ENCODE results near the gene TECR. TPM values are rescaled to one million over a fixed set of nuclear protein-coding genes. Genes with fewer than 3 reads are reported as not detected.
"Not testable (repeated sequence)": the region's sequence is repeated elsewhere in the genome, so short reads cannot be mapped to it uniquely, and the experiment has no call there.

Gene TECR
- total RNA-seq, 2 experiments from 2014 or later, result 86.1 to 88.7 TPM

- Mint-ChIP-seq H3K27me3 (no peaks in the 10 kb centered on the region), H3K4me1 (peaks cover 19% of the 10 kb centered on the region), H3K27ac (no peak overlapping the region)
These were observed 30.8 kb downstream of the TECR start for GRCh38 chr19:14559916-14560775.

GRCh38 chr19:14560776-14561108 is 31.3 kb downstream of the TECR start:
- Mint-ChIP-seq H3K4me1 (peaks cover 18% of the 10 kb centered on the region), H3K4me3 (no peak overlapping the region), H3K27me3 (no peaks in the 10 kb centered on the region), H3K36me3 (peaks cover 5% of the 10 kb centered on the region), H3K9me3 (no peaks in the 10 kb centered on the region), H3K27ac (no peak overlapping the region)
- DNase-seq, result no peak

More at GRCh38 chr19:14559916-14560775, 30.8 kb downstream of the TECR start:
- Mint-ChIP-seq H3K36me3 (peaks cover 5% of the 10 kb centered on the region), H3K4me3 (no peak overlapping the region), H3K9me3 (no peaks in the 10 kb centered on the region)
- no peak for DNase-seq

GRCh38 chr19:14561249-14561648 is 31.9 kb downstream of the TECR start:
- H3K36me3 Mint-ChIP-seq, result peaks cover 5% of the 10 kb centered on the region
- H3K4me1 Mint-ChIP-seq, result peaks cover 13% of the 10 kb centered on the region
- no peak overlapping the region for H3K4me3 Mint-ChIP-seq

GRCh38 chr19:14561847-14562351 is 32.5 kb downstream of the TECR start:
- H3K4me1 Mint-ChIP-seq, result peaks cover 9% of the 10 kb centered on the region
- no peaks in the 10 kb centered on the region for H3K9me3 Mint-ChIP-seq
- H3K4me3 Mint-ChIP-seq, result no peak overlapping the region
- H3K27me3 Mint-ChIP-seq, result no peaks in the 10 kb centered on the region
- H3K27ac Mint-ChIP-seq, result peak overlapping the region; percentile 49
- DNase-seq, result no peak
- H3K36me3 Mint-ChIP-seq, result peaks cover 5% of the 10 kb centered on the region

More at GRCh38 chr19:14561249-14561648, 31.9 kb downstream of the TECR start:
- no peak overlapping the region for H3K27ac Mint-ChIP-seq
- no peak for DNase-seq
- no peaks in the 10 kb centered on the region for H3K27me3 Mint-ChIP-seq
- no peaks in the 10 kb centered on the region for H3K9me3 Mint-ChIP-seq

GRCh38 chr19:14562660-14563589 is 33.5 kb downstream of the TECR start:
- Mint-ChIP-seq H3K36me3 (peaks cover 5% of the 10 kb centered on the region), H3K27me3 (no peaks in the 10 kb centered on the region), H3K9me3 (no peaks in the 10 kb centered on the region), H3K4me3 (no peak overlapping the region), H3K27ac (no peak overlapping the region), H3K4me1 (peaks cover 12% of the 10 kb centered on the region)
- DNase-seq, result no peak

GRCh38 chr19:14563590-14563926 is 34.2 kb downstream of the TECR start:
- Mint-ChIP-seq H3K9me3 (no peaks in the 10 kb centered on the region), H3K27me3 (no peaks in the 10 kb centered on the region), H3K4me3 (no peak overlapping the region), H3K36me3 (peaks cover 8% of the 10 kb centered on the region), H3K4me1 (peaks cover 16% of the 10 kb centered on the region), H3K27ac (no peak overlapping the region)
- no peak for DNase-seq

- Mint-ChIP-seq H3K9me3 (no peaks in the 10 kb centered on the region), H3K27me3 (no peaks in the 10 kb centered on the region), H3K4me3 (no peak overlapping the region), H3K36me3 (peaks cover 12% of the 10 kb centered on the region), H3K27ac (no peak overlapping the region), H3K4me1 (peaks cover 18% of the 10 kb centered on the region)
- peak; percentile 70 for DNase-seq
These were observed 34.7 kb downstream of the TECR start for GRCh38 chr19:14563989-14564651.

- H3K36me3 Mint-ChIP-seq, result peaks cover 12% of the 10 kb centered on the region
- H3K4me3 Mint-ChIP-seq, H3K27me3 Mint-ChIP-seq, H3K27ac Mint-ChIP-seq, H3K9me3 Mint-ChIP-seq, DNase-seq: not testable (repeated sequence)
- H3K4me1 Mint-ChIP-seq, result peaks cover 19% of the 10 kb centered on the region
These were observed 35.4 kb downstream of the TECR start for GRCh38 chr19:14564652-14565297.

- peaks cover 12% of the 10 kb centered on the region for H3K36me3 Mint-ChIP-seq
- H3K4me1 Mint-ChIP-seq, result peaks cover 18% of the 10 kb centered on the region
- H3K4me3 Mint-ChIP-seq, result no peak overlapping the region
These were observed 35.9 kb downstream of the TECR start for GRCh38 chr19:14565298-14565679.

GRCh38 chr19:14565765-14566711 is 36.6 kb downstream of the TECR start:
- peaks cover 21% of the 10 kb centered on the region for H3K4me1 Mint-ChIP-seq
- no peak overlapping the region for H3K4me3 Mint-ChIP-seq
- DNase-seq, result no peak
- H3K9me3 Mint-ChIP-seq, result no peaks in the 10 kb centered on the region
- no peak overlapping the region for H3K27ac Mint-ChIP-seq
- H3K27me3 Mint-ChIP-seq, result no peaks in the 10 kb centered on the region
- peaks cover 12% of the 10 kb centered on the region for H3K36me3 Mint-ChIP-seq

More at GRCh38 chr19:14565298-14565679, 35.9 kb downstream of the TECR start:
- Mint-ChIP-seq H3K9me3 (no peaks in the 10 kb centered on the region), H3K27ac (no peak overlapping the region), H3K27me3 (no peaks in the 10 kb centered on the region)
- no peak for DNase-seq

GRCh38 chr19:14566712-14567077 is 37.3 kb downstream of the TECR start:
- no peaks in the 10 kb centered on the region for H3K9me3 Mint-ChIP-seq
- H3K27me3 Mint-ChIP-seq, result no peaks in the 10 kb centered on the region
- H3K4me1 Mint-ChIP-seq, result peaks cover 22% of the 10 kb centered on the region
- H3K27ac Mint-ChIP-seq, result no peak overlapping the region
- peaks cover 14% of the 10 kb centered on the region for H3K36me3 Mint-ChIP-seq
- DNase-seq, result no peak
- no peak overlapping the region for H3K4me3 Mint-ChIP-seq

GRCh38 chr19:14567079-14567478 is 37.7 kb downstream of the TECR start:
- no peak for DNase-seq
- no peaks in the 10 kb centered on the region for H3K9me3 Mint-ChIP-seq
- H3K36me3 Mint-ChIP-seq, result peaks cover 14% of the 10 kb centered on the region
- H3K4me3 Mint-ChIP-seq, result no peak overlapping the region
- H3K4me1 Mint-ChIP-seq, result peaks cover 23% of the 10 kb centered on the region
- H3K27ac Mint-ChIP-seq, result peak overlapping the region; percentile 6
- H3K27me3 Mint-ChIP-seq, result no peaks in the 10 kb centered on the region

- H3K27ac Mint-ChIP-seq, result peak overlapping the region; percentile 91
- peaks cover 26% of the 10 kb centered on the region for H3K4me1 Mint-ChIP-seq
- no peaks in the 10 kb centered on the region for H3K27me3 Mint-ChIP-seq
- H3K36me3 Mint-ChIP-seq, result peaks cover 9% of the 10 kb centered on the region
- DNase-seq, result no peak
- peak overlapping the region; percentile 98 for H3K4me3 Mint-ChIP-seq
- H3K9me3 Mint-ChIP-seq, result no peaks in the 10 kb centered on the region
These were observed 41.6 kb downstream of the TECR start for GRCh38 chr19:14570864-14571527.

All from activated naive CD8-positive, alpha-beta T cell treated with anti-CD3 and anti-CD28 coated beads for 36 hours (primary cell).